ENCODE results near the gene FAM124A. TPM values are rescaled to one million over a fixed set of nuclear protein-coding genes. Genes with fewer than 3 reads are reported as not detected.

Gene FAM124A
- total and polyA plus RNA-seq, 2 of the 8 experiments (the other 6 are each of a cell fraction or from before 2014, with no cell fraction given): 40.7 to 49.9 TPM

DNA sequence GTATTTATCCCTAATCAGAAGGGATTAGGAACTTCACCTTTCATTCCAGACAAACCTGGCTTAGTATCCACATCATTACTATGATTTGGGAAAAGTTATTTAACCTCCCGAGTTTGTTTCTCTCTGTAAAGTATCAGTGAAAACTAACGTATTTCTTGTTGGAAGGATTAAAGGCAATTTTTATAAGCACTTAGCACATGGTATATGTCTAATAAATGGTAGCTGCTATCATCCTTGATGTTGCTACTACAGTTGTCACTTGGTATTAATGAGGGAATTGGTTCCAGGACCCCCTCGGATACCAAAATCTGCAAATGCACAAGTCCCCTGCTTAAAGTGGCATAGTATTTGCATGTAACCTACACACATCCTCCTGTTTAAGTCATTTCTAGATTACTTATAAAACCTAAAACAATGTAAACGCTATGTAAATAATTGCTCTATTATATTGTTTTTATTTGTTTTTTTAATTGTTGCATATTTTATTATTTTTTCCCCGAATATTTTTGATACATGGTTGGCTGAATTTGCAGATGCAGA is 42.7 kb upstream of the FAM124A start:
- Histone ChIP-seq H3K36me3 (ENCODE audit: control insufficient read depth in 2 of 4, insufficient read depth in 4 of 4, low read length in 3 of 4) (peaks cover 31 to 75% (median 54%) of the 10 kb centered on the region in 4 experiments), H2BK12ac (ENCODE audit: low read depth, low read length) (no peak overlapping the region), H2AFZ (ENCODE audit: low read length) (no peak overlapping the region)

More for the DNA sequence above, 42.7 kb upstream of the FAM124A start:
- no peaks in the 10 kb centered on the region for H3K9me3 ChIP-seq (ENCODE audit: insufficient read depth in 2 of 2, low read depth in 1 of 2, low read length in 1 of 2)
- H2AK5ac ChIP-seq (ENCODE audit: low read depth, low read length): no peak overlapping the region
- no peak overlapping the region for H4K91ac ChIP-seq (replicated peaks; ENCODE audit: insufficient read length, low read length)
- 85% methylated on average over 5 of the region's 5 CpGs; no CpG with 5 or more reads in 1 of the 2 experiments for WGBS, 2 experiments (ENCODE audit: extremely low coverage in 1 of 2, insufficient coverage in 1 of 2, insufficient read length in 1 of 2, insufficient replicate concordance in 2 of 2, low coverage in 1 of 2, low lambda C conversion rate in 2 of 2, missing lambda C conversion rate in 1 of 2)
- DNase-seq (ENCODE audit: low read depth in 1 of 2, low spot score in 2 of 2): no peak
- CTCF ChIA-PET (ENCODE audit: partially characterized antibody): interaction anchor here (1.0 to 1.3 kb wide), 4 partner anchors 23 to 107 kb away, joined by 3 to 4 read pairs (median 3); no protein-coding TSS in a partner anchor
- H2BK15ac ChIP-seq (ENCODE audit: low read length): no peak overlapping the region
- H2BK20ac ChIP-seq (ENCODE audit: low read length): no peak overlapping the region
- H3K4me2 ChIP-seq (ENCODE audit: insufficient read depth in 1 of 2, low read depth in 2 of 2, low read length in 2 of 2): no peak overlapping the region
- H3K23ac ChIP-seq (ENCODE audit: insufficient read length): no peak overlapping the region
- H4K5ac ChIP-seq (ENCODE audit: insufficient read length, low read depth, low read length): no peak overlapping the region
- H2BK5ac ChIP-seq (ENCODE audit: low read depth, low read length): no peak overlapping the region
- H3K56ac ChIP-seq (replicated peaks; ENCODE audit: insufficient read length, low read depth, low read length): no peak overlapping the region
- no peak overlapping the region for H2BK120ac ChIP-seq (replicated peaks; ENCODE audit: low read depth, low read length)
- peaks cover 2 to 4% of the 10 kb centered on the region in 2 experiments for H4K20me1 ChIP-seq (replicated peaks in 1 of 2; ENCODE audit: control insufficient read depth in 1 of 2, insufficient read depth in 2 of 2, low read length in 2 of 2)
- TF ChIP-seq KDM1A (IDR thresholded peaks at IDR 0.05; ENCODE audit: borderline replicate concordance, low read length) (no peak), ZNF274 (IDR thresholded peaks at IDR 0.05; ENCODE audit: borderline replicate concordance, extremely low read depth, low read length) (no peak), POLR2A (IDR thresholded peaks at IDR 0.05; ENCODE audit: control extremely low read depth in 1 of 2, low read depth in 2 of 2, low read length in 2 of 2) (peak in 1 of 2 experiments; percentile 47; a peak in 1 of 3 replicates), JUND (IDR thresholded peaks at IDR 0.05; ENCODE audit: low read length) (no peak), RFX5 (IDR thresholded peaks at IDR 0.05; ENCODE audit: borderline replicate concordance, low read depth, low read length) (no peak), CHD2 (IDR thresholded peaks at IDR 0.05; ENCODE audit: low read length) (peak; percentile 5; the same call in 1 of the 2 replicates), POLR2AphosphoS5 (IDR thresholded peaks at IDR 0.05; ENCODE audit: low read depth, low read length) (peak; percentile 84; the same call in 1 of the 2 replicates)
- TF ChIP-seq, protein P1, sequence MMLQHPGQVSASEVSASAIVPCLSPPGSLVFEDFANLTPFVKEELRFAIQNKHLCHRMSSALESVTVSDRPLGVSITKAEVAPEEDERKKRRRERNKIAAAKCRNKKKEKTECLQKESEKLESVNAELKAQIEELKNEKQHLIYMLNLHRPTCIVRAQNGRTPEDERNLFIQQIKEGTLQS (IDR thresholded peaks at IDR 0.05; ENCODE audit: insufficient read depth, low read depth, low read length): no peak
- H3K4me3 ChIP-seq (ENCODE audit: extremely low read depth in 1 of 4, insufficient read depth in 2 of 4, low read depth in 3 of 4, low read length in 4 of 4): no peak overlapping the region
- no peak overlapping the region for H4K8ac ChIP-seq (ENCODE audit: extremely low read depth, insufficient read depth, low read length)
- no peak for FAIRE-seq
- H3K27ac ChIP-seq (ENCODE audit: low read depth, low read length): no peak overlapping the region
- H3K23me2 ChIP-seq (ENCODE audit: low read depth, low read length): peaks cover 3% of the 10 kb centered on the region; the same call in 1 of the 2 replicates
- H3K79me2 ChIP-seq (ENCODE audit: control insufficient read depth in 1 of 2, insufficient read depth in 2 of 2, low read length in 2 of 2): peaks cover 3 to 10% of the 10 kb centered on the region in 2 experiments; a peak in 2 of 4 replicates
- H3K4ac ChIP-seq (replicated peaks; ENCODE audit: insufficient read length, low read depth, low read length): no peak overlapping the region
- H3K79me1 ChIP-seq (ENCODE audit: low read depth, low read length): no peaks in the 10 kb centered on the region
- peaks cover 7 to 12% (median 10%) of the 10 kb centered on the region in 4 experiments; a peak in 6 of 7 replicates for H3K4me1 ChIP-seq (replicated peaks in 1 of 4; ENCODE audit: control insufficient read depth in 3 of 4, insufficient read depth in 4 of 4, low read length in 3 of 4)
- no peak overlapping the region for H3K18ac ChIP-seq (ENCODE audit: extremely low read depth, low read length)
- POLR2A ChIA-PET (ENCODE audit: partially characterized antibody): interaction anchor here (0.6 to 13.8 kb wide), 29 partner anchors 11 to 362 kb away, joined by 3 to 494 read pairs (median 6); partner anchors contain the start of genes C13orf42 and FAM124A
- no peak overlapping the region for H3K14ac ChIP-seq (ENCODE audit: insufficient read length)
- no peak overlapping the region for H3K9ac ChIP-seq (replicated peaks in 1 of 4; ENCODE audit: extremely low read depth in 1 of 4, low read depth in 3 of 4, low read length in 3 of 4)
- no peaks in the 10 kb centered on the region for H3K27me3 ChIP-seq (replicated peaks in 1 of 4; ENCODE audit: control insufficient read depth in 3 of 4, extremely low read depth in 1 of 4, insufficient read depth in 3 of 4, low read length in 3 of 4)

Data from H1 (cell line).